ENCODE data around the gene MYEOV.

The MYEOV gene

DNA sequence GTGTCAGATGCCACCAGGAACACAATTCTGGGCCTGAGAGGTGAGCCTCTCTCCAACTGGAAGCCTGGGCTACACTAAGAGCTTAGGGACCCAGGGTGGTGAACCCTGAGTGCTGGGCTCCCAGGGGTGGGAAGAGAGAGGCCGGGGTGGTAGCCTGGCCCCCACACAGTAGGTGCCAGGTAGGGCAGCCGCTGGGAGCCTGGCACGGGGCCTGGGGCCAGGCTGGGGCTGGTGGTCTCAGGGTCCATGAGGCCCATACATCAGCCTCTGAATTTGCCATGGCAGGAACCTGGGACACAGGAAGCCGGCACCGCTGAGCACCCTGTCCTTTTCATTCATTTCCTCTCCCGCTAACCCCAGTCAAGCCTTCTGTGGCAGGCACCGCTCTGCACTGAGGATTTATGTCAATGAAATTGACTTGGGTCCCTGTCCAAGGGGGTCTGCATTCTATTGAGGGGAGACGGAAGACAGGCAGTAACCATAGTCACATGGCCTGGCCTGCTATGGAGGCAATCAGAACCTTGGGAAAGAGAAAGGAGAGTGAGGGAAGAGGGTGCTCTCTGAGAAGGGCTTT lies 8.6 kb downstream of the MYEOV start:
- DNase-seq (ENCODE audit: low spot score): no peak

GRCh38 chr11:69303427-69303826 lies 9.5 kb downstream of the MYEOV start:
- DNase-seq (ENCODE audit: low spot score): no peak

- DNase-seq (ENCODE audit: low spot score): no peak
Observed at GRCh38 chr11:69304258-69304657, 10.3 kb downstream of the MYEOV start.

DNA sequence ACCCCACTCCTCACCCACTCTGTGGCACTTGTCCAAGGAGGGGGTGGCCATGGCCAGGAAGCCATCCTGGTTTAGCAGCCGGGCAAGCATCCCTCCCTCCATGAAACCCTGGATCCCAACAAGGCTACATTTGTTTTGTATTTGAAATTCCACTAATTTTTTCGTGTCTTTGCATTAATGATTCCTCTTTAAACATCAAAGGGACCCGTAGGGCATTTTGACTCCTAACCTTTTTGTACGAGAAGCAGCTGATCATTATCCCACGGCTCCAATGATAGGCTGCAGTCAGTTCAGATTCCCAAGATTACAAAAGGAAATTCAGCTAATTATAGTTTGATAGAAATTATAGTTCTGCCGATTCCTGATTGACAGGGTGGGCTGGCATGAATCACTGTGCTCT lies 10.7 kb downstream of the MYEOV start:
- no peak for DNase-seq (ENCODE audit: low spot score)

GRCh38 chr11:69305885-69306540 lies 12.1 kb downstream of the MYEOV start:
- DNase-seq (ENCODE audit: low spot score): no peak

DNA sequence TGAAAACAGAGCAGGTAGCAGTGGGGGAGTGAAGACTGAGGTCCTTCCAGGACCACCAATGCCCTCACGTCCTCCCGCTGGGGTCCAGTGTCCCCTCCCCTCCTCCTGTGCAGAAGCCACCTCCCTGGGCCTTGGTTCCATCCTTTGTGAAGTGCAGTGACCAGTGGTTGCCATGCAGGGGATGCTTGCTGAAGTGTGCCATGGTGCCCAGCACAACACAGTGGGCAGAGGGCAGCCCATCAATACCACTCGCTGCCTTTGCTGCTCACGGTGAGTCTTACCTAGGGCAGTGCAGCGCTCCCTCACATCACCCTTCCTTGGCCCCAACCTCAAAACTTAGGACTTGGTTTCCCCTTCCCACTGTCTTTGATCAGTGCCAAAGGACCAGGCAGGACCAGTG lies 12.9 kb downstream of the MYEOV start:
- no peak for DNase-seq (ENCODE audit: low spot score)

- DNase-seq (ENCODE audit: low spot score): no peak
Observed at GRCh38 chr11:69307421-69307820, 13.5 kb downstream of the MYEOV start.

- no peak for DNase-seq (ENCODE audit: low spot score)
Observed at GRCh38 chr11:69307871-69308431, 14.0 kb downstream of the MYEOV start.

- DNase-seq (ENCODE audit: low spot score): no peak
Observed at GRCh38 chr11:69308491-69308911, 14.5 kb downstream of the MYEOV start.

GRCh38 chr11:69308936-69309615 lies 15.1 kb downstream of the MYEOV start:
- no peak for DNase-seq (ENCODE audit: low spot score)

DNA sequence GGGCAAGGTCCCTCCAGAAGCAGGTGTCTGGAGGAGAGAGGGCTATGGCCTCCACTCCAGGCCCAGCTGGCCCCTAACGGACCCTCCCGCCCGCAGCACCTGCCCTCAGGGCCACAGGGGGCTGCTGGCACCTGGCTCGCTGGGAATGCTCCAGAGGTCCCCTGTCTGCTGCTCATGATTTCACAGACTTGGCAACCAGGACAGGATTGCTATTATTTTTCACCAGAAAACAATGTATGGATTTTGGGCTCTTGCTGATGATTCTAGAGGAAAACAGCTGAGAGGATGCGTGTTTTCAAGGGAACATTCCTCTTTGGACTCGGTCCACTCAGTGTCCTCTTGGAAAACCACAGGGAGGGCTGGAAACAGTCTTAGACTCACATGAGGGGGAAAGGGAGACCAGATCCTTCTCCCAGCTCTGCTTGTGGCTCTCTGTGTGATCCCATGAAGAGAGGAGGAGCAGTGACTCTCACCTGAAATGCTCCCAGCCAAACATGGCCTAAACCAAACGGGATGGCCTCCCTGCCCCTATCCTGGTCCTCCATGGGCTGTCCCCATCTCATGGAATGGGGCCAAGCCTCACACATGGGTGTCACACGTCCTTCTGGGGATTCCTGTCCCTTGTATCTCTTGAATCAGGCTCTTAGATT lies 15.8 kb downstream of the MYEOV start:
- DNase-seq (ENCODE audit: low spot score): no peak

GRCh38 chr11:69310351-69310750 lies 16.4 kb downstream of the MYEOV start:
- no peak for DNase-seq (ENCODE audit: low spot score)

- no peak for DNase-seq (ENCODE audit: low spot score)
Observed at GRCh38 chr11:69310934-69311766, 17.2 kb downstream of the MYEOV start.

GRCh38 chr11:69311767-69312385 lies 17.9 kb downstream of the MYEOV start:
- DNase-seq (ENCODE audit: low spot score): no peak

GRCh38 chr11:69312453-69313404 lies 18.8 kb downstream of the MYEOV start:
- DNase-seq (ENCODE audit: low spot score): no peak

- DNase-seq (ENCODE audit: low spot score): no peak
Observed at GRCh38 chr11:69313992-69314391, 20.0 kb downstream of the MYEOV start.

- no peak for DNase-seq (ENCODE audit: low spot score)
Observed at GRCh38 chr11:69314555-69314954, 20.6 kb downstream of the MYEOV start.

DNA sequence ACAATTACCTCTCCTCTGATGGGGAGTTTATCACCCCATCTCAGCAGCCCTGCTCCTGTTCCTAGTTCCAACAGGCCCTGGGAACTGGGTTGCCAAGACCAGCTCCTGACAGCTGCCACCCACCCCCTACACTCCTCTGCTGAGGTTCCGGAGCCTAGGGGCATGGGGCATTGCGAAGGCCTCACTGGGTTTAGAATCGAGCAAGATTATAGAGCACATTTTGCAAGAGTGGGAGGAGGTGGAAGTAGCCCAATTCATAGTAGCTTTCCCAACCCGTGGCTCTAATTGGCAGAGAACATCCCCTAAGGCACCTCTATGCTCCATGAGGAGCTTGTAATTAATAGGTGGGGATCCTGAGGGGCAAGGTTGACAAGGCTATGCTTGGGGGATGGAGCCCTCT lies 23.0 kb downstream of the MYEOV start:
- no peak for DNase-seq (ENCODE audit: low spot score)

GRCh38 chr11:69317401-69318092 lies 23.6 kb downstream of the MYEOV start:
- DNase-seq (ENCODE audit: low spot score): no peak

GRCh38 chr11:69318093-69318420 lies 24.1 kb downstream of the MYEOV start:
- no peak for DNase-seq (ENCODE audit: low spot score)

Data from left forelimb (tissue), 1 donor.